Activated CD8-positive, alpha-beta memory T cell treated with anti-CD3 and anti-CD28 coated beads for 48 hours (primary cell): ENCODE results near the gene CIB1.

ENCODE experiments used
- DNase-seq, 3 experiments: peaks; one replicate each; pipeline ENCODE4 v3.0.0-alpha.2; 2020; ENCODE audit warnings: low read depth in 2 of 3, low spot score in 2 of 3

CIB1 gene

GRCh38 chr15:90219421-90220141 is 14.2 kb downstream of the CIB1 start:
- peak in 2 of 3 experiments; percentile 20 to 36 for DNase-seq

- no peak for DNase-seq
Measured at GRCh38 chr15:90217671-90218394, 15.9 kb downstream of the CIB1 start.

GRCh38 chr15:90214553-90215196 is 19.1 kb downstream of the CIB1 start:
- no peak for DNase-seq

GRCh38 chr15:90213818-90214204 is 19.9 kb downstream of the CIB1 start:
- DNase-seq = no peak

GRCh38 chr15:90213122-90213817 is 20.5 kb downstream of the CIB1 start:
- no peak for DNase-seq

GRCh38 chr15:90212221-90213098 is 21.3 kb downstream of the CIB1 start:
- no peak for DNase-seq

GRCh38 chr15:90211440-90212143 is 22.1 kb downstream of the CIB1 start:
- no peak for DNase-seq

GRCh38 chr15:90211009-90211408 is 22.7 kb downstream of the CIB1 start:
- DNase-seq = no peak

GRCh38 chr15:90210593-90210992 is 23.1 kb downstream of the CIB1 start:
- no peak for DNase-seq

- DNase-seq = no peak
Measured at GRCh38 chr15:90209591-90209990, 24.1 kb downstream of the CIB1 start.

- DNase-seq = no peak
Measured at GRCh38 chr15:90208356-90208755, 25.4 kb downstream of the CIB1 start.

- DNase-seq = no peak
Measured at GRCh38 chr15:90207252-90207651, 26.5 kb downstream of the CIB1 start.

- DNase-seq = no peak
Measured at GRCh38 chr15:90205886-90206285, 27.9 kb downstream of the CIB1 start.

GRCh38 chr15:90205050-90205848 is 28.5 kb downstream of the CIB1 start:
- DNase-seq = no peak

GRCh38 chr15:90203922-90204321 is 29.8 kb downstream of the CIB1 start:
- DNase-seq = no peak

- no peak for DNase-seq
Measured at GRCh38 chr15:90203473-90203872, 30.3 kb downstream of the CIB1 start.

- no peak for DNase-seq
Measured at GRCh38 chr15:90202929-90203328, 30.8 kb downstream of the CIB1 start.

GRCh38 chr15:90201944-90202375 is 31.8 kb downstream of the CIB1 start:
- no peak for DNase-seq
